ENCODE measurements around the gene UBE2D2.
A peak's percentile ranks its signal among the peaks of the same experiment; 100 is the strongest.
"Not testable (repeated sequence)": the region's sequence is repeated elsewhere in the genome, so short reads cannot be mapped to it uniquely, and the experiment has no call there.

UBE2D2 gene

DNA sequence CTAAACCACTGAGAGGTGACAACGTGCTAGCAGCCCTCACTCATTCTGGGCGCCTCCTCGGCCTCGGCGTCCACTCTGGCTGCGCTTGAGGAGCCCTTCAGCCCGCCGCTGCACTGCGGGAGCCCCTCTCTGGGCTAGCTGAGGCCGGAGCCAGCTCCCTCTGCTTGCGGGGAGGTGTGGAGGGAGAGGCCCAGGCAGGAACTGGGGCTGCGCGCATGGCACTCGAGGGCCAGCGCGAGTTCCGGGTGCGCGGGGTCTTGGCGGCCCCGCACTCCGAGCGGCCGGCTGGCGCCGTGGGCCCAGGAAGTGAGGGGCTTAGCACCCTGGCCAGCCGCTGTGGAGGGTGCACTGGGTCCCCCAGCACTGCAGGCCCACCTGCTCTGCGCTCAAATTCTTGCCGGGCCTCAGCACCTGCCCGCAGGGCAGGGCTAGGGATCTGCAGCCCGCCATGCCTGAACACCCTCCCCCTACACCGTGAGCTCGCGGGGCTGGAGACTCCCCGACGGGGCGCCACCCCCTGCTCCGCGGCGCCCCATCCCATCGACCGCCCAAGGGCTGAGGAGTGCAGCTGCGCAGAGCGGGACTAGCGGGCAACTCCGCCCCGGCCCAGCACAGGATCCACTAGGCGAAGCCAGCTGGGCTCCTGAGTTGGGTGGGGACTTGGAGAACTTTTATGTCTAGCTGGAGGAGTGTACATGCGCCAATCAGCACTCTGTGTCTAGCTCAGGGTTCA is 11.8 kb upstream of the UBE2D2 start:
- ChIA-PET POLR2A (interaction anchor here (1.1 kb wide), 1 partner anchor 12 kb away, joined by 5 read pairs; the partner anchor contains the start of gene UBE2D2), CTCF (interaction anchor here (0.9 to 1.4 kb wide), 4 partner anchors 10 to 127 kb away, joined by 3 to 5 read pairs (median 4); no protein-coding TSS in a partner anchor)
- no peaks in the 10 kb centered on the region for H3K36me3 ChIP-seq (ENCODE audit: control insufficient read depth in 4 of 4, insufficient read depth in 4 of 4, low read length in 3 of 4)
- 98% methylated on average over 45 of the region's 49 CpGs for WGBS (ENCODE audit: insufficient coverage)
- H3K9me3 ChIP-seq (ENCODE audit: control extremely low read depth in 1 of 5, control insufficient read depth in 4 of 5, insufficient read depth in 2 of 5, low read depth in 1 of 5, low read length in 4 of 5): no peaks in the 10 kb centered on the region
- peaks cover 0 to 20% (median 8%) of the 10 kb centered on the region in 4 experiments for H3K4me1 ChIP-seq (ENCODE audit: control extremely low read depth in 1 of 4, control insufficient read depth in 4 of 4, insufficient read depth in 4 of 4, low read length in 3 of 4)
- no peak overlapping the region for H3K4me3 ChIP-seq (ENCODE audit: control insufficient read depth in 1 of 7, extremely low read depth in 1 of 7, insufficient read depth in 4 of 7, low read depth in 2 of 7, low read length in 6 of 7)
- DNase-seq: no peak
- no peaks in the 10 kb centered on the region for H3K27me3 ChIP-seq (replicated peaks in 2 of 5; ENCODE audit: control insufficient read depth in 4 of 5, insufficient read depth in 5 of 5, low read length in 4 of 5)
- no peak overlapping the region for H3K27ac ChIP-seq (ENCODE audit: insufficient read depth in 1 of 2, low read depth in 1 of 2, low read length in 2 of 2, poor library complexity in 1 of 2, severe bottlenecking in 2 of 2)

DNA sequence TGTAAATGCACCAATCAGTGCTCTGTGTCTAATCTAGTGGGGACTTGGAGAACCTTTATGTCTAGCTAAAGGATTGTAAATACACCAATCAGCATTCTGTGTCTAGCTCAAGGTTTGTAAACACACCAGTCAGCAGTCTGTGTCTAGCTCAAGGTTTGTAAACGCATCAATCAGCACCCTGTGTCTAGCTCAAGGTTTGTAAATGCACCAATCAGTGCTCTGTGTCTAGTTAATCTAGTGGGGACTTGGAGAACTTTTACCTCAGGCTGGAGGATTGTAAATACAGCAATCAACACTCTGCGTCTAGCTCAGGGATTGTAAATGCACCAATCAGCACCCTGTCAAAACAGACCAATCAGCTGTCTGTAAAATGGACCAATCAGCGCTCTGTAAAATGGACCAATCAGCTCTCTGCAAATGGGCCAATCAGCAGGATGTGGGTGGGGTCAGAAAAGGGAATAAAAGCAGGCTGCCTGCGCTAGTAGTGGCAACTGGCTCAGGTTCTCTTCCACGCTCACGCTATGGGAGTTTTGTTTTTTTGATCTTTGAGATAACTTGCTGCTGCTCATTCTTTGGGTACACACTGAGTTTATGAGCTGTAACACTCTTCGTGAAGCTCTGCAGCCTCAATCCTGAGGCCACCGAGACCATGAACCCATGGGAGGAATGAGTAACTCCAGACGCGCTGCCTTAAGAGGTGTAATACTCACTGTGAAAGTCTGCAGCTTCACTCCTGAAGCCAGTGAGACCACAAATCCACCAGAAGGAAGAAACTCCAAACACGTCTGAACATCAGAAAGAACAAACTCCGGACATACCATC is 10.9 kb upstream of the UBE2D2 start:
- H3K27ac ChIP-seq (ENCODE audit: insufficient read depth in 1 of 2, low read depth in 1 of 2, low read length in 2 of 2, poor library complexity in 1 of 2, severe bottlenecking in 2 of 2); H3K4me3 ChIP-seq (ENCODE audit: control insufficient read depth in 1 of 7, extremely low read depth in 1 of 7, insufficient read depth in 4 of 7, low read depth in 2 of 7, low read length in 6 of 7); H3K27me3 ChIP-seq (replicated peaks in 2 of 5; ENCODE audit: control insufficient read depth in 4 of 5, insufficient read depth in 5 of 5, low read length in 4 of 5); H3K36me3 ChIP-seq (ENCODE audit: control insufficient read depth in 4 of 4, insufficient read depth in 4 of 4, low read length in 3 of 4); H3K9me3 ChIP-seq (ENCODE audit: control extremely low read depth in 1 of 5, control insufficient read depth in 4 of 5, insufficient read depth in 2 of 5, low read depth in 1 of 5, low read length in 4 of 5): not testable (repeated sequence)
- POLR2A ChIA-PET: interaction anchor here (0.7 to 1.1 kb wide), 2 partner anchors 11 to 74 kb away, joined by 3 to 5 read pairs; partner anchors contain the start of gene UBE2D2
- WGBS (ENCODE audit: insufficient coverage): 96% methylated on average over 11 of the region's 12 CpGs
- peak in 2 of 3 donors; percentile 40 to 46 for DNase-seq
- peaks cover 0 to 20% (median 8%) of the 10 kb centered on the region in 4 experiments for H3K4me1 ChIP-seq (ENCODE audit: control extremely low read depth in 1 of 4, control insufficient read depth in 4 of 4, insufficient read depth in 4 of 4, low read length in 3 of 4)
- CTCF ChIA-PET: interaction anchor here (0.9 to 1.4 kb wide), 5 partner anchors 9 to 128 kb away, joined by 3 to 5 read pairs (median 4); no protein-coding TSS in a partner anchor

DNA sequence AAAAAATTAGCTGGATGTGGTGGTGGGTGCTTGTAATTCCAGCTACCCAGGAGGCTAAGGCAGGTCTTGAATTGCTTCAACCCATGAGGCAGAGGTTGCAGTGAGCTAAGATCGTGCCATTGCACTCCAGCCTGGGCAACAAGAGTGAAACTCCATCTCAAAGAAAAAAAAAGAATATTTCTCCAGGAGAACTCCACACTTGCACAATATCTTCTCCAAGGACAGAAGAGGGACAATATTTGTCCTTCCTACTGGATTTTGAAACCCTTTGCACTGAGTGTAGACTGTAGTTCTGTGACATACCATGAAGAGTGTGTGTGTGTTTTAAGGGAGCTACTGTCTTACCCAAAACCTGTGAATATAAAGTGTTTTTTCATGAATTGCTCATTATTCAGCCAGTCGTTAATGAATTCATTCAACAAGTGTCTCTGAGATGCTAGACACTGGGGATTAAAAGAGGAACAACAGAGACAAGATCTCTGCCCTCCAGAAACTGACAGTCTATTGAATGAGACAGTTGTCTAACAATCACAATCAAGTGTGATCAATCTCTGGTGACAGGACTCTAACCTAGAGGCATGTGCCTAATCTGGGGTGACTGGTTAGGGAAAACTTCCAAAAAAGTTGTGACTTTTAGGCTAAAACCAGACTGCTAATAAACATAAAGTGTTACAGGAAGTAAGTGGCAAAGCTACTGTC is 9.8 kb upstream of the UBE2D2 start:
- WGBS (ENCODE audit: insufficient coverage): 25% methylated on average over 1 of the region's 2 CpGs
- CTCF ChIA-PET: interaction anchor here (0.7 to 2.5 kb wide), 6 partner anchors 8 to 83 kb away, joined by 3 to 10 read pairs (median 4); no protein-coding TSS in a partner anchor
- POLR2A ChIA-PET: interaction anchor here (0.7 kb wide), 1 partner anchor 23 kb away, joined by 3 read pairs; no protein-coding TSS in a partner anchor
- no peaks in the 10 kb centered on the region for H3K36me3 ChIP-seq (ENCODE audit: control insufficient read depth in 4 of 4, insufficient read depth in 4 of 4, low read length in 3 of 4)
- no peaks in the 10 kb centered on the region for H3K27me3 ChIP-seq (replicated peaks in 2 of 5; ENCODE audit: control insufficient read depth in 4 of 5, insufficient read depth in 5 of 5, low read length in 4 of 5)
- H3K9me3 ChIP-seq (ENCODE audit: control extremely low read depth in 1 of 5, control insufficient read depth in 4 of 5, insufficient read depth in 2 of 5, low read depth in 1 of 5, low read length in 4 of 5): no peaks in the 10 kb centered on the region
- H3K4me1 ChIP-seq (ENCODE audit: control extremely low read depth in 1 of 4, control insufficient read depth in 4 of 4, insufficient read depth in 4 of 4, low read length in 3 of 4): peaks cover 0 to 20% (median 8%) of the 10 kb centered on the region in 4 experiments
- H3K27ac ChIP-seq (ENCODE audit: insufficient read depth in 1 of 2, low read depth in 1 of 2, low read length in 2 of 2, poor library complexity in 1 of 2, severe bottlenecking in 2 of 2): no peak overlapping the region
- DNase-seq: peak in 2 of 3 donors; percentile 38 to 55
- no peak overlapping the region for H3K4me3 ChIP-seq (ENCODE audit: control insufficient read depth in 1 of 7, extremely low read depth in 1 of 7, insufficient read depth in 4 of 7, low read depth in 2 of 7, low read length in 6 of 7)

DNA sequence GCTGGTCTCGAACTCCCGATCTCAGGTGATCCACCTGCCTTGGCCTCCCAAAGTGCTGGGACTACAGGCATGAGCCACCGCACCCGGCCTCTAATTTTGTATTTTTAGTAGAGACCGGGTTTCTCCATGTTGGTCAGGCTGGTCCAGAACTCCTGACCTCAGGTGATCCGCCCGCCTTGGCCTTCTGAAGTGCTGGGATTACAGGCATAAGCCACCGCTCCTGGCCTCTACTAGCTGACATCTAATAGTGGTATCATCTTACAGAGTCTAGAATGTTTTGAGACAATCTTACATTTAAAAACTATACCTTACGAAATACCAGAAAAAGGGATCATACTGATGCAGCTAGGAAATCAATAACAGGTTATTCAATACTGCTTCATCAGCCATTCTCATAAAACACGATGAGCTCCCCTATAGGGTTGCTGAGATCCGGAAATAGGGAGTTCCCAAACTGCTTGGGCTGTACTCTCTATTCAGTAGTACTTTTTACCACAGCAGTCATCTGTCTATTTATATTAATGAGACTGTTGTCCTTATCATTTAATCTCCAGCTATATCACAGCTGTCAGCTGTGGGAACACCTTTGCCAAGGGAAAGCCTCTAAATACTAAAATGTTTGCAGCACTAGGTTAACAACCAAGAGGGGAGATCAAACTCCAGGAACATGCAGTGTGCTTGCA is 8.1 kb upstream of the UBE2D2 start:
- Histone ChIP-seq H3K4me3 (ENCODE audit: control insufficient read depth in 1 of 7, extremely low read depth in 1 of 7, insufficient read depth in 4 of 7, low read depth in 2 of 7, low read length in 6 of 7) (no peak overlapping the region), H3K27ac (ENCODE audit: insufficient read depth in 1 of 2, low read depth in 1 of 2, low read length in 2 of 2, poor library complexity in 1 of 2, severe bottlenecking in 2 of 2) (no peak overlapping the region), H3K27me3 (replicated peaks in 2 of 5; ENCODE audit: control insufficient read depth in 4 of 5, insufficient read depth in 5 of 5, low read length in 4 of 5) (no peaks in the 10 kb centered on the region), H3K36me3 (ENCODE audit: control insufficient read depth in 4 of 4, insufficient read depth in 4 of 4, low read length in 3 of 4) (no peaks in the 10 kb centered on the region), H3K9me3 (ENCODE audit: control extremely low read depth in 1 of 5, control insufficient read depth in 4 of 5, insufficient read depth in 2 of 5, low read depth in 1 of 5, low read length in 4 of 5) (no peaks in the 10 kb centered on the region), H3K4me1 (ENCODE audit: control extremely low read depth in 1 of 4, control insufficient read depth in 4 of 4, insufficient read depth in 4 of 4, low read length in 3 of 4) (peaks cover 0 to 18% (median 8%) of the 10 kb centered on the region in 4 experiments)
- CTCF ChIA-PET: interaction anchor here (0.8 to 2.5 kb wide), 2 partner anchors 9 to 200 kb away, joined by 3 to 10 read pairs; no protein-coding TSS in a partner anchor
- POLR2A ChIA-PET: interaction anchor here (1.0 kb wide), 1 partner anchor 8 kb away, joined by 5 read pairs; the partner anchor contains the start of gene UBE2D2
- peak in 2 of 3 donors; percentile 45 to 46 for DNase-seq
- WGBS (ENCODE audit: insufficient coverage): 92% methylated on average over 10 of the region's 11 CpGs

DNA sequence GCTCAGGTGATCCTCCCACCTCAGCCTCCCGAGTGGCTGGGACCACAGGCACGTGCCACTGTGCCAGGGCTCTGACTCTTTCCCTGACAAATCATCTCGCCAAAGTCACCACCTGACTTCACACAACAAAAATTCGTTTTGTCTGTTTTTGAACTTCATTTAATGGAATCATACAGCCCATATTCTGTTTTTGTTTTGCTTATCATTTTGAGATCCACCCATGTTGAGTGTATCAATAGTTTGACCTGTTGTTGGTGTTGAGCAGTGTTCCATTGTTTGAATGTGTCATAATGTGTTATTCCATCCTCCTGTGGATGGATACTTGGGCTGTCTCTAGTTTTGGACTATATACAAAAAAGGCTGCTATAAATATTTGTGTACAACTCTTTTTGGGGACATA is 6.9 kb upstream of the UBE2D2 start:
- H3K4me1 ChIP-seq (ENCODE audit: control extremely low read depth in 1 of 4, control insufficient read depth in 4 of 4, insufficient read depth in 4 of 4, low read length in 3 of 4): peaks cover 0 to 11% (median 3%) of the 10 kb centered on the region in 4 experiments
- DNase-seq: no peak
- POLR2A ChIA-PET: no interaction called here
- no peak overlapping the region for H3K27ac ChIP-seq (ENCODE audit: insufficient read depth in 1 of 2, low read depth in 1 of 2, low read length in 2 of 2, poor library complexity in 1 of 2, severe bottlenecking in 2 of 2)
- H3K4me3 ChIP-seq (ENCODE audit: control insufficient read depth in 1 of 7, extremely low read depth in 1 of 7, insufficient read depth in 4 of 7, low read depth in 2 of 7, low read length in 6 of 7): no peak overlapping the region
- CTCF ChIA-PET: no interaction called here
- no peaks in the 10 kb centered on the region for H3K27me3 ChIP-seq (replicated peaks in 2 of 5; ENCODE audit: control insufficient read depth in 4 of 5, insufficient read depth in 5 of 5, low read length in 4 of 5)
- no peaks in the 10 kb centered on the region for H3K9me3 ChIP-seq (ENCODE audit: control extremely low read depth in 1 of 5, control insufficient read depth in 4 of 5, insufficient read depth in 2 of 5, low read depth in 1 of 5, low read length in 4 of 5)
- 100% methylated on average over 3 of the region's 4 CpGs for WGBS (ENCODE audit: insufficient coverage)
- no peaks in the 10 kb centered on the region for H3K36me3 ChIP-seq (ENCODE audit: control insufficient read depth in 4 of 4, insufficient read depth in 4 of 4, low read length in 3 of 4)

DNA sequence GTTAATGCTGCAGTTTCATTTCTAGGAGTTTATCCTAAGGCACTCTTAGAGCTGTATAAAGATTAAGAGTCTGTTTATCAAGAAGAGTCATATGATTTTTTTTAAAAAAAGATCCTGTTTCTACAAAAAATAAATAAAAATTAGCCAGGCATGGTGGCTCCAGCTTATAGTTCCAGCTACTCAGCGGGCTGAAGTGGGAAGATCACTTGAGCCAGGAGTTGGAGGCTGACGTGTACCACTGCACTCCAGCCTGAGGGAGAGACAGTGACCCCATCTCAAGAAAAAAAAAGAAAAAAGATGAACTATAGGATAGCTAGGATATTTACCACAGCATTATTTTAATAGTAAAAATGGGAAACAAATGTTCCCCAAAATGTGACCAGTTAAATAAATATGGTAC is 3.3 kb upstream of the UBE2D2 start:
- Histone ChIP-seq H3K9me3 (ENCODE audit: control extremely low read depth in 1 of 5, control insufficient read depth in 4 of 5, insufficient read depth in 2 of 5, low read depth in 1 of 5, low read length in 4 of 5) (no peaks in the 10 kb centered on the region), H3K4me1 (ENCODE audit: control extremely low read depth in 1 of 4, control insufficient read depth in 4 of 4, insufficient read depth in 4 of 4, low read length in 3 of 4) (peaks cover 4 to 17% (median 10%) of the 10 kb centered on the region in 4 experiments), H3K27ac (ENCODE audit: insufficient read depth in 1 of 2, low read depth in 1 of 2, low read length in 2 of 2, poor library complexity in 1 of 2, severe bottlenecking in 2 of 2) (no peak overlapping the region), H3K4me3 (ENCODE audit: control insufficient read depth in 1 of 7, extremely low read depth in 1 of 7, insufficient read depth in 4 of 7, low read depth in 2 of 7, low read length in 6 of 7) (no peak overlapping the region), H3K36me3 (ENCODE audit: control insufficient read depth in 4 of 4, insufficient read depth in 4 of 4, low read length in 3 of 4) (peaks cover 0 to under 1% (median 0%) of the 10 kb centered on the region in 4 experiments), H3K27me3 (replicated peaks in 2 of 5; ENCODE audit: control insufficient read depth in 4 of 5, insufficient read depth in 5 of 5, low read length in 4 of 5) (no peaks in the 10 kb centered on the region)
- ChIA-PET CTCF (interaction anchor here (0.9 kb wide), 1 partner anchor 8 kb away, joined by 5 read pairs; no protein-coding TSS in a partner anchor), POLR2A (no interaction called here)
- 100% methylated on average over 1 of the region's 2 CpGs for WGBS (ENCODE audit: insufficient coverage)
- no peak for DNase-seq

Measured in common myeloid progenitor, CD34-positive (primary cell).